NCI-H345 (cell line): ENCODE measurements around the gene RBM28.

ENCODE experiments used
- DNase-seq: peaks from one replicate; lab custom pipeline; 2025; lab: John Stamatoyannopoulos, UW

The RBM28 gene

GRCh38 chr7:128370491-128370890 lies 26.8 kb upstream of the RBM28 start:
- no peak for DNase-seq

- no peak for DNase-seq
Measured at GRCh38 chr7:128366986-128367385, 23.3 kb upstream of the RBM28 start.

GRCh38 chr7:128366300-128366699 lies 22.6 kb upstream of the RBM28 start:
- no peak for DNase-seq

- no peak for DNase-seq
Measured at GRCh38 chr7:128365432-128365831, 21.7 kb upstream of the RBM28 start.

DNA sequence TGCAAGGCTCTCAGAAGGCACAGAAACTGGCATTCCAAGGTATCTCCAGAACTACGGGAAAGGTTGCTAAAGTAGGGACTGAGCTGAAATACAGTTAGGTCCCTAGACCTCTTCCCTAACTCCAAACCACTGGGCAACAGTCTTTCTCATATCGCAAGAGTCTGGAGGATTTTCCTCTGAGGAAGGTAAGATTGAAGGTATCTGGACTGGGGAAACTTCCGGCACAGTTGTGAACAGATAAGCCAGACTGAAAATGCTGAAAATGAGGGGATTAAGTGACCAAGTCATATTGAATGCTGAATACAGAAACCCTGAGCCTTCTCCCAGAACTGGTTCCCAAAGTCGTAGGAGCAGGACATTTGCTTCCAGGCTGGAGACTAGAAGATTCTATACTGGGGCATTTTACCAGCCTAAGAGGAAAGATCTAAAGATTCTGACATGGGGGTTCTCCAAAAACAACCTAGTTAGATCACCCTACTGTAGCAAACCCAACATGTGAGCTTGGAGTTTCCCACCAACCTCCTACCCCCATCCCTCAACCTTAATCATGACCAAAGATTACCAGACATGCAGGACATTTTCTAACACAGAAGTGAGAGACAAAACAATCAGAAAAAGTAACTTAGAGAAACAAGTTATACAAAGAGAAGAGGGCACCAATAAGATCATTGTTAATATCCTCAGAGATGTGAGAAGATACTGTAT lies 20.6 kb upstream of the RBM28 start:
- DNase-seq, result no peak

GRCh38 chr7:128363261-128363721 lies 19.6 kb upstream of the RBM28 start:
- no peak for DNase-seq

GRCh38 chr7:128362670-128363069 lies 19.0 kb upstream of the RBM28 start:
- no peak for DNase-seq

GRCh38 chr7:128361411-128362379 lies 18.0 kb upstream of the RBM28 start, which contains the start of gene PRRT4:
PRRT4 (minus strand) TSS chr7:128361690.
- DNase-seq, result peak; percentile 60

- DNase-seq, result no peak
Measured at GRCh38 chr7:128360359-128360678, 16.6 kb upstream of the RBM28 start.

- no peak for DNase-seq
Measured at GRCh38 chr7:128359939-128360338, 16.2 kb upstream of the RBM28 start.

DNA sequence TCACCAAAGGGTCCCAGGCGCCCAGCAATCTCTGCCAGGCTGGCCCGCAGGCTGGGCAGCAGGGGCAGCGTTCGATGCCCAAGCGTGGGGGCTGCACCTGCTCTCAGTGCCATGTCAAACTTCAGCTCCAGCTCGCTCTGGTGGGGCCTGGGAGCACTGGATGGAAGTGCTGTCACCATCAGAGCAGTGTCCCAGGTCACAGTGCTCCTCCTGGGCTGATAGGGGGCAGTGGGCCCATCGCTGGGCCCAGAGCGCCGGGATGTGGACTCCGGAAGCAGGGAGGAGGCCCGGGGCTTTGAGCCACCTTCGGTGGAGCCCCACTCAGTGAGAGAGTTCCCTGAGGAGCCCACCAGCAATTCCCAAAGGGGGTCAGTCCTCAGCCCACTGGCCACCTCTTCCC lies 15.6 kb upstream of the RBM28 start:
- no peak for DNase-seq

DNA sequence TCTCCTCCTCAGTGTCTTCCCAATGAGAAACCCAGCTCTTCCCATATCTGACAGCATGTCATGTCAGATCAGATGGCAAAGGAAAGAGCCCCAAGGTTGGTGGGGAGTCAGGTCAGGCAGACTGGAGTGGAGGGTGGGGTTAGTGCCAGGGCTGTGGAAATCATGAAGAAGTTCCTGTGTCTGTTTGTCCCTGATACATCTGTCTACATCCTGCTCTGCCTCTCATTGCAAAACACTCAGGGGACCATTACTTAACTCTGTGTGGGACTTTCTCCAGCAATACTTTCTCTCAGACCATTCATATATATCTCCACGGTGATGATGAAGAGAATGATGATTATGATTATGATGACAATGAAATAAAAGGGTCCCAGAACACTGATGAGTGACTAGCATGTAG lies 14.5 kb upstream of the RBM28 start:
- DNase-seq, result no peak

- DNase-seq, result no peak
Measured at GRCh38 chr7:128357217-128357613, 13.5 kb upstream of the RBM28 start.

GRCh38 chr7:128356546-128357216 lies 13.0 kb upstream of the RBM28 start:
- no peak for DNase-seq

GRCh38 chr7:128353610-128354009 lies 9.9 kb upstream of the RBM28 start:
- DNase-seq, result no peak

GRCh38 chr7:128353189-128353588 lies 9.5 kb upstream of the RBM28 start:
- no peak for DNase-seq

DNA sequence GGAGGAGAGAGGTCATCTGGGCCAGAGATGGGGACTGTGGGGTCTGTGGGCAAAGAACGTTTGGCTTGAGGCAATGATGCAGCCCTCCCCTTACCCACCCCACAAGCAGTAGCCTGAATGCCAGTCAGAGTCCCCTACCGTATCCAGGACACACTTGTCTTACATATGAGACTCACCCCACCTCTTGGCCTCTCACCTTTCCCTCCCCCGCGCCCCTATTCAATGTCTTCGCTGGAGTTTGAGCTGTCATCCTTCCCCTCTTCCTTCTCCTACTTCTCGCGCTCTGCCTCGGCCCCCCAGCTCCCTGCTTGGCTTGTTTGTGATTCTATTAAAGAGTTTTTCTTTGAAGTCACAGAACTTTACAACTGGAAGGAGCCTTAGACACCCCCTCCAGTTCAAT lies 8.9 kb upstream of the RBM28 start:
- no peak for DNase-seq

- DNase-seq, result no peak
Measured at GRCh38 chr7:128352153-128352537, 8.4 kb upstream of the RBM28 start.

DNA sequence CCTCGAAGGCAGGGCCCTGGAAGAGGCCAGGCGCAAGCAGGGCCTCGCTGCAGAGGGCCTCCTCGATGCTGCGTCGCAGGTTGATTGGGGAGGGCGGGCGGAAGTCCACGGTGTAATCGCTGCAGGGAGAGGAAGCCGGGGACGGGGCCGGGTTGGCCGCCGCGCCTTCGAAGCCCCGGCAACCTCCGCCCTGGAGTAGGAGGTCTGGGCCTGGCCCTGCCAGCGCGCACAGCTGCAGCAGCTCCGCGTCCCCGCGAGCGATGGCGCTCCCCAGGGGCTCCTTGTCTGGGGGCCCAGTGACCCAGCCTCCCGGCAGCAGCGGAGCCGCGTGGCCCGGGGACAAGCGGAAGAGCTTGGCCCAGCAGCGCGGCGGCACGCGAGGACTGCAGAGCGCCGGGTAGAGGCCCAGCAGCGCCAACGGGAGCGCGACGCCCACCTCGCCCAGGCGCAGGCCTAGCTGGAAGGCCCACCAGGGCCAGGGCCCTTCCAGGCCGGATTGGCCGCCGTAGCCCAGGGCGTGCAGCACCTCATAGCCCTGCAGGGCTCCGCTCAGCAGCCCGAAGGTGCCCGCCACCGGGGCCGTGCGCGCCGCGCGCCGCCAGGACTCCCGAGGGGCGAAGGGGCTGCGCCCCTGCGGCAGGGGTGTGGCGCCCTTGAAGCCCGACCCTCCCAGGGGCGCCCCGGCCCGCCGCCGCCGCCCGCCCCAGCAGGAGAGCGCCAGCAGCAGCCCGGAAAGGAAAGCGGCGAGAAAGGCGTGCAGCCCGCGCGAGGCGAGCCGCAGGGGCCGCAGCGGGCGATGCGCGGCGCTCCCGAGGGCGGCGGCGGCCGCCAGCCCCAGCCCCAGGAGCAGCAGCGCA lies 7.8 kb upstream of the RBM28 start:
- no peak for DNase-seq

DNA sequence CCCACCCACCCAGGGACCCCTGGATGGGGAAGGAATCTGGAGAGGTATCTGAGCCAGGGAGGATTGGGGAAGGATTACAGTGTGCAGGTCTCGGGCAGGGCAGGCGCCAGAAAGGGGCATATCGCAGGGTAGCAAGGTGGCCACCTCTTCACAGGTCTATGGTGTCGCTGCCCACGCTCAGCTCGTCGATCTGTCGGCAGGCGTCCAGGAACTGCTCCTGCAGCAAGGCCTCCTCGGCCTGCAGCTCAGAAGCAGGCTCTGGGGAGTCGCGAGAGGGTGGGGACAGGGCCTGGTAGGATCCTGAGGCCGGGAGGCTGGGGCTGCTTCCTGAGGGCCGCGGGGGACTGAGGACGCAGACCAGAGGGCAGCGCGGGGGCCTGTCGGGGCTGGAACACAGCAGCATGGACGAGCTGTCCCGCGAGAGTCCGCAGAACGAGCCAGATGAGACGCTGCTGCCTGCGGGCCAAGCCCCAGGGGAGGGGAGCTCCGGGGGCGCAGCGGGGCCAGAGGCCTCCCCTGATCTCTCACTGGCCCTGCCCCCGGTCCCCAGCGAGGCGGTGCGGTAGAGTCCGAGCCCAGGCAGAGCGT lies 7.1 kb upstream of the RBM28 start:
- DNase-seq, result no peak

GRCh38 chr7:128349466-128349825 lies 5.7 kb upstream of the RBM28 start:
- no peak for DNase-seq
